ENCODE measurements around the gene FBN1. TPM values are rescaled to one million over a fixed set of nuclear protein-coding genes. Genes with fewer than 3 reads are reported as not detected.

The FBN1 gene
- total and polyA plus RNA-seq, 8 donors, result 1.5 to 35.2 (median 5.2) TPM

DNA sequence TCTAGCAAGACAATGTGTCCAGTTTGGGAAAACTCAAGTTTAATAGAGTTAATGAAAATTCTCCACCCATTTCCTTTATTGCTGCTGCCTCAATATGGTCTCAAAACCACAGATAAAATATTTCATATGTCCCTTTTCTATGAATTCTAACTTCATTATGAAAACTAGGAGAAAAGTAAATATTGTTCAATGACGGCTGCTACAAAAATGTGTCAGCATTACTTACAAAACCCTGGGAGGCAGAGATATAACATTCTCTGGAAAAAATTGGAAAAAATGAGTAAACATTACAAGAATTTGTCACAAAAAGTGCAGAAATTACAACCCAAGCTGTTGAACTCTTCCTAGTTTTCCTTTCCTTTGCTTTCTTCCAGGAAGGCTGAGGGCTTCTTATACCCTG, 22.2 kb upstream of the FBN1 start:
- Histone ChIP-seq H3K4me3 (no peak overlapping the region), H3K27me3 (no peaks in the 10 kb centered on the region), H3K36me3 (no peaks in the 10 kb centered on the region), H3K27ac (no peak overlapping the region), H3K4me1 (no peaks in the 10 kb centered on the region), H3K9me3 (no peaks in the 10 kb centered on the region)
- TF ChIP-seq, protein P1, sequence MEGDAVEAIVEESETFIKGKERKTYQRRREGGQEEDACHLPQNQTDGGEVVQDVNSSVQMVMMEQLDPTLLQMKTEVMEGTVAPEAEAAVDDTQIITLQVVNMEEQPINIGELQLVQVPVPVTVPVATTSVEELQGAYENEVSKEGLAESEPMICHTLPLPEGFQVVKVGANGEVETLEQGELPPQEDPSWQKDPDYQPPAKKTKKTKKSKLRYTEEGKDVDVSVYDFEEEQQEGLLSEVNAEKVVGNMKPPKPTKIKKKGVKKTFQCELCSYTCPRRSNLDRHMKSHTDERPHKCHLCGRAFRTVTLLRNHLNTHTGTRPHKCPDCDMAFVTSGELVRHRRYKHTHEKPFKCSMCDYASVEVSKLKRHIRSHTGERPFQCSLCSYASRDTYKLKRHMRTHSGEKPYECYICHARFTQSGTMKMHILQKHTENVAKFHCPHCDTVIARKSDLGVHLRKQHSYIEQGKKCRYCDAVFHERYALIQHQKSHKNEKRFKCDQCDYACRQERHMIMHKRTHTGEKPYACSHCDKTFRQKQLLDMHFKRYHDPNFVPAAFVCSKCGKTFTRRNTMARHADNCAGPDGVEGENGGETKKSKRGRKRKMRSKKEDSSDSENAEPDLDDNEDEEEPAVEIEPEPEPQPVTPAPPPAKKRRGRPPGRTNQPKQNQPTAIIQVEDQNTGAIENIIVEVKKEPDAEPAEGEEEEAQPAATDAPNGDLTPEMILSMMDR (IDR thresholded peaks at IDR 0.05), result no peak
- DNase-seq (no peak), ATAC-seq (no peak), FAIRE-seq (no peak)
- intact Hi-C loops (cut with DNase I), result no loop called here
- 39 to 56% methylated on average over 1 of the region's 1 CpG for WGBS, 2 donors

DNA sequence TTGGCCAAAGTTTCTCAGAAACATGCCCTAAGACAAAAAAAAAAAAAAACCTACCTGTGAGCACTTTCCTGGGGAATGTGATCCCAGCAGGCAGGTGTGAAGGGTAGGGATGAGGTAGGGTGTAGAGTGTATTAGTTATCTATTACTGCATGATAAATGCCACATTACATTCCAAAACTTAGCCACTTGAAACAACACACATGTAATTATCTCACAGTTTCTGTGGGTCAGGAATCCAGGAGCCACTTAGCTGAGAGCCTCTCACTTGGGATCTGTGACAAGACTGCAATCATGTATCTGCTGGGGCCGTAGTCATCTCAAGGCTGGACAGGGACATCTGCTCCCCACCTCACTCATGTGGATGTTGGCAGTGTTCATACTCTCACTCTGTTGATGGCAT, 18.9 kb upstream of the FBN1 start:
- ATAC-seq (no peak), FAIRE-seq (no peak), DNase-seq (no peak)
- no peaks in the 10 kb centered on the region for H3K27me3 ChIP-seq
- intact Hi-C loops (cut with DNase I), result no loop called here
- no peak overlapping the region for H3K4me3 ChIP-seq
- no peaks in the 10 kb centered on the region for H3K9me3 ChIP-seq
- no peaks in the 10 kb centered on the region for H3K36me3 ChIP-seq
- no peak overlapping the region for H3K27ac ChIP-seq
- TF ChIP-seq, protein P1 (IDR thresholded peaks at IDR 0.05), result no peak
- 78 to 92% methylated on average over 1 of the region's 1 CpG for WGBS, 2 donors
- no peaks in the 10 kb centered on the region for H3K4me1 ChIP-seq

DNA sequence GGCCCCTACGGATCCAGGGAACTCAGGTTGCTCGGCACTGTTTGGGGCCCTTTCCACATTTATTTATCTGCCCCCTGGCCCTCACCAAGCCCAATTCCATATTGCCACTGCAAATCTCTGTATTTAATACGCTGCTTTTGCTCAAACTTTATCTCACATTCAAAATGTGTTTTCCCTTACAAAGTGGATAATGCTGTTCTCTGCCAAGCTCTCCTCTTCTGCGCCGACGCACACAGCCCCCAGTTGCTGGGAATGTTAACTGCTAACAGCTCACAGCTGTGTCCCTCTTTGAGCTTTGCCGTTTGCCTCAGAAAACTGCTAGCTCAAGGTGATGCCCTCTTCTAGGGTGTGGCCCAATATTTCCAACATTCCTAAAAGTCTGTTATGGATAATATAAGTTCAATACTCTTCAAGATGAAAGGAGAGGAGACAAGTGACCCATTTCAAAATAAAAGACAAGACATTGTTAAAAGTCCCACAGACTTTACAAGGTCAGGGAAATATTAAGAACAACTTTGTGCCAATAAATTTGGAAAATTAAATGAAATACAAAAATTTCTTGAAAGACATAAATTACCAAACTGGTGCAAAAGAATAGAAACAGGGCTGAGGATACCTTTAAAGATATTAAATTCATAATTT, 12.6 kb upstream of the FBN1 start:
- Histone ChIP-seq H3K36me3 (no peaks in the 10 kb centered on the region), H3K4me1 (no peaks in the 10 kb centered on the region), H3K9me3 (no peaks in the 10 kb centered on the region), H3K27me3 (no peaks in the 10 kb centered on the region), H3K27ac (no peak overlapping the region), H3K4me3 (no peak overlapping the region)
- intact Hi-C loops (cut with DNase I), result no loop called here
- ATAC-seq, result peak in 1 of 4 donors; percentile 30
- TF ChIP-seq, protein P1 (IDR thresholded peaks at IDR 0.05), result no peak
- no peak for DNase-seq
- no peak for FAIRE-seq
- WGBS, 2 donors, result 63 to 67% methylated on average over 7 of the region's 7 CpGs

DNA sequence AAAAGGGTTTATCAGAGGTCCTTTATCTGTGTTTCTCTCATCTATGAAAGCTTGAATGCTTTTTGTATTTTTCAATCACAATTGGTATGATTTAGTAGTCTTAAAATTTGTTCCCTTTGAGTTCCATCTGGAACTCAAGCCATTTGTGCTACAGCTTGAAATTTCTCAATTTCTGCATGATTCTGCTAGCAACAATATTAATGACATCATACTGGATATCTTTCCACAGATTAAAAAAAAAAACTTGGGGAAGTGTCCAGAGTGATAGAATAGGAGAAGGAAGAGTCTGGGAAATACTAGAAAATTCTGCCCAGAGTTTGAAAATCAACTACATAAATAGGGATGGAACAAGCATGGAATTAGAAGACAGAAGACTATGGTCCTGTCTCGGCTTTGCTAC, 9.3 kb upstream of the FBN1 start:
- Histone ChIP-seq H3K4me1 (no peaks in the 10 kb centered on the region), H3K9me3 (no peaks in the 10 kb centered on the region), H3K36me3 (no peaks in the 10 kb centered on the region), H3K27me3 (no peaks in the 10 kb centered on the region), H3K4me3 (no peak overlapping the region), H3K27ac (no peak overlapping the region)
- ATAC-seq (no peak), DNase-seq (no peak), FAIRE-seq (no peak)
- TF ChIP-seq, protein P1 (IDR thresholded peaks at IDR 0.05), result no peak
- WGBS, 2 donors, result 90 to 91% methylated on average over 1 of the region's 1 CpG
- intact Hi-C loops (cut with DNase I), result no loop called here

DNA sequence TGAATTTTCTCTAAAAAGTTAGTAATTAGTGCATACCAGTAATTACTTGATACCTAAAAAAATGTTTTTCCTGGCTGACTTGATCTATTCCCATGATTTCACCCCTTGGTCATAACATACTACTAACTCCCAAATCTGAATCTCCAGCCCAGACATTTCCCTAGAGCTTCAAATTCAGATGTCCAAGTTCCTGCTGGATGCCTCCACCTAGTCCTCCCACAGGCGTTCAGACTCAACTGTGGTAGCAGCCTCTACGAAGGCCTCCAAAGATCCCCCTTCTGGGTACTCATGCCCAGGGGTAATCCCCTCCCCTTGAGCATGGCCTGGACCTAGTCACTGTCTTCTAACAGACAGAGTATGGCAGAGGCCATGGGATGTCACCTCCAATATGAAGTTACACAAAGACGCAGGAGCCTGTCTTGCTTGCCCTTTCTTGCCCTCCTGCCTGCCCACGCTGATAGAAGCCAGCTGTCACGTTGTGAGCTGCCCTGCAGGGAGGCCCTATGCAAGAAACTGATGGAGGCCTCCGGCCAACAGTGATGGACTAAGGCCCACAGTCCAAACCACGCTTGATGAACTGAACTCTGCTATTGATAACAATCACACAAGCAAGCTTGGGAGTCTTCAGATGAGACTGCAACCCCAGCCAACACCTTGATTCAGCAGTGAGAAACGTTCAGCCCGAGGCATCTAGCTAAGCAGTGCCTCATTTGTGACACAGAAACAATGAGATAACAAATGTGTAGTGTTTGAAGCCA, 8.6 kb upstream of the FBN1 start:
- Histone ChIP-seq H3K4me1 (no peaks in the 10 kb centered on the region), H3K9me3 (no peaks in the 10 kb centered on the region), H3K4me3 (no peak overlapping the region), H3K27ac (no peak overlapping the region), H3K27me3 (no peaks in the 10 kb centered on the region), H3K36me3 (no peaks in the 10 kb centered on the region)
- intact Hi-C loops (cut with DNase I), result no loop called here
- ATAC-seq (no peak), DNase-seq (no peak), FAIRE-seq (no peak)
- TF ChIP-seq, protein P1 (IDR thresholded peaks at IDR 0.05), result no peak
- WGBS, 2 donors, result 74 to 79% methylated on average over 9 of the region's 9 CpGs

Measured in pancreas (tissue), 10 donors.